Liver (tissue), 3 donors: ENCODE measurements around the gene SLC5A12.

ENCODE experiments used
- EGR1 ChIP-seq, 2 donors: IDR thresholded peaks; 2 replicates each; pipeline ENCODE4 v1.6.1; 2016 to 2018; ENCODE audit warnings: antibody characterized with exemption in 2 of 2, low read depth in 2 of 2
- JUND ChIP-seq, 2 donors: IDR thresholded peaks; 2 replicates each; pipeline ENCODE4 v1.6.1; 2016; ENCODE audit warnings: antibody characterized with exemption in 2 of 2
- RAD21 ChIP-seq, 2 donors: IDR thresholded peaks; 2 replicates each; pipeline ENCODE4 v1.6.1; 2016; ENCODE audit warnings: antibody characterized with exemption in 2 of 2, mild to moderate bottlenecking in 2 of 2
- TAF1 ChIP-seq: conservative IDR thresholded peaks from 2 replicates; pipeline ENCODE4 v1.6.1; 2016; ENCODE audit warnings: antibody characterized with exemption, mild to moderate bottlenecking
- YY1 ChIP-seq: IDR thresholded peaks from 2 replicates; pipeline ENCODE4 v1.6.1; 2016; ENCODE audit warnings: antibody characterized with exemption, mild to moderate bottlenecking
- TF ChIP-seq, protein P1 (sequence below): IDR thresholded peaks from 2 replicates; pipeline ENCODE4 v1.6.1; 2016; ENCODE audit warnings: antibody characterized with exemption
- TF ChIP-seq, protein P2 (sequence below): fragments of 150-350 bp; IDR thresholded peaks from 2 replicates; pipeline ENCODE4 v1.5.1; 2017; ENCODE audit warnings: improper control_type of control experiment, low read depth, low read length; ENCODE audit not compliant: missing input control
- donor health status: healthy.
- donor health status: healthy.

DNA sequence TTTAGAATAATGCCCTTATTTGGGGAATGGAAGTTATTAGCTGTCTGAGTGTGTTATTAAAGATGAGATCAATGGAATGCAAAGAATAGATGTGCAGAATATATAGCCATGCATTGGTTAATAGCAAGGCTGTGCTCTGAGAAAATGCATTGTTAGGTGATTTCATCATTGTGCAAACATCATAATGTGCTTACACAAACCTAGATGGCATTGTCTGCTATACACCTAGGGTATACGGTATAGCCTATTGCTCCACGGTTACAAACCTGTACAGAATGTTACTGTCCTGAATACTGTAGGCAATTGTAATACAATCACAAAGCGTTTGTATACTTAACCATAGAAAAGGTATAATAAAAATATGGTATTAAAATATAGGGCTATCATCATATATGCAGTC lies 25.5 kb downstream of the SLC5A12 start:
- TF ChIP-seq, protein P1, sequence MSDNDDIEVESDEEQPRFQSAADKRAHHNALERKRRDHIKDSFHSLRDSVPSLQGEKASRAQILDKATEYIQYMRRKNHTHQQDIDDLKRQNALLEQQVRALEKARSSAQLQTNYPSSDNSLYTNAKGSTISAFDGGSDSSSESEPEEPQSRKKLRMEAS = no peak
- TF ChIP-seq, protein P2, sequence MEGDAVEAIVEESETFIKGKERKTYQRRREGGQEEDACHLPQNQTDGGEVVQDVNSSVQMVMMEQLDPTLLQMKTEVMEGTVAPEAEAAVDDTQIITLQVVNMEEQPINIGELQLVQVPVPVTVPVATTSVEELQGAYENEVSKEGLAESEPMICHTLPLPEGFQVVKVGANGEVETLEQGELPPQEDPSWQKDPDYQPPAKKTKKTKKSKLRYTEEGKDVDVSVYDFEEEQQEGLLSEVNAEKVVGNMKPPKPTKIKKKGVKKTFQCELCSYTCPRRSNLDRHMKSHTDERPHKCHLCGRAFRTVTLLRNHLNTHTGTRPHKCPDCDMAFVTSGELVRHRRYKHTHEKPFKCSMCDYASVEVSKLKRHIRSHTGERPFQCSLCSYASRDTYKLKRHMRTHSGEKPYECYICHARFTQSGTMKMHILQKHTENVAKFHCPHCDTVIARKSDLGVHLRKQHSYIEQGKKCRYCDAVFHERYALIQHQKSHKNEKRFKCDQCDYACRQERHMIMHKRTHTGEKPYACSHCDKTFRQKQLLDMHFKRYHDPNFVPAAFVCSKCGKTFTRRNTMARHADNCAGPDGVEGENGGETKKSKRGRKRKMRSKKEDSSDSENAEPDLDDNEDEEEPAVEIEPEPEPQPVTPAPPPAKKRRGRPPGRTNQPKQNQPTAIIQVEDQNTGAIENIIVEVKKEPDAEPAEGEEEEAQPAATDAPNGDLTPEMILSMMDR = no peak
- no peak for TF ChIP-seq RAD21 (IDR thresholded peaks at IDR 0.05)
- no peak for TF ChIP-seq TAF1
- no peak for TF ChIP-seq JUND (IDR thresholded peaks at IDR 0.05)
- no peak for TF ChIP-seq YY1
- no peak for TF ChIP-seq EGR1 (IDR thresholded peaks at IDR 0.05; ENCODE audit: low read depth in 2 of 2)
